A549 (cell line): ENCODE measurements around the gene TOX4. TPM values are rescaled to one million over a fixed set of nuclear protein-coding genes. Genes with fewer than 3 reads are reported as not detected.

Source experiments
- ATAC-seq, 2 experiments: fragments of 200-7000 bp in 1 of 2; fragments of >200 bp in 1 of 2; cut with Nextera tagmentation in 1 of 2; cut with Tn5 transposase in 1 of 2; 3 replicates each; pipeline versions ENCODE4 v1.8.0 to v1.9.1; 2018 to 2020; ENCODE audit warnings: mild to moderate bottlenecking in 1 of 2, moderate library complexity in 1 of 2
- CTCF ChIA-PET: fragments of 300-600 bp; sonication (Branson Sonifier 250); formaldehyde crosslinking; extraction: SDS; loops from one replicate; lab custom pipeline; 2021; ENCODE audit warnings: antibody characterized with exemption, inconsistent platforms; lab: Yijun Ruan, JAX
- POLR2A ChIA-PET: fragments of 350-600 bp; formaldehyde crosslinking; extraction: SDS; loops from one replicate; lab custom pipeline; 2021; ENCODE audit warnings: antibody characterized with exemption, inconsistent platforms; lab: Yijun Ruan, JAX
- DNase-seq, 2 experiments: peaks; one replicate each; pipeline versions ENCODE4 v3.0.0 to v3.0.0-alpha.2; 2011 to 2016; ENCODE audit warnings: low read depth in 1 of 2, low spot score in 1 of 2
- FAIRE-seq: peaks from 2 replicates; lab custom pipeline; 2011; peaks lifted over from hg19 to GRCh38; lab: Jason Lieb, UNC
- H3K27ac ChIP-seq, 2 experiments: fragments of >200 bp; sonication (Bioruptor Twin); formaldehyde crosslinking; 3 replicates each; pipeline ENCODE4 v1.5.1; 2016 to 2017
- H3K4me1 ChIP-seq: fragments of >200 bp; sonication (Bioruptor Twin); formaldehyde crosslinking; 3 replicates; pipeline ENCODE4 v1.6.1; 2016
- H3K4me2 ChIP-seq: fragments of >200 bp; sonication (Bioruptor Twin); formaldehyde crosslinking; 3 replicates; pipeline ENCODE4 v1.6.1; 2016
- H3K4me3 ChIP-seq: fragments of >200 bp; sonication (Bioruptor Twin); formaldehyde crosslinking; 3 replicates; pipeline ENCODE4 v1.5.1; 2016
- H3K9me3 ChIP-seq: fragments of >200 bp; sonication (Bioruptor Twin); formaldehyde crosslinking; 3 replicates; pipeline ENCODE4 v1.6.1; 2016
- ATOH8 ChIP-seq: fragments of 250-450 bp; sonication (Bioruptor Pico); IDR thresholded peaks from 2 replicates; pipeline ENCODE4 v1.5.0; 2020; ENCODE audit warnings: low read depth, mild to moderate bottlenecking, moderate library complexity
- CHD4 ChIP-seq: fragments of 200-600 bp; sonication (generic); IDR thresholded peaks from 2 replicates; pipeline ENCODE4 v1.6.1; 2016; ENCODE audit warnings: antibody characterized with exemption, mild to moderate bottlenecking, borderline replicate concordance
- E2F6 ChIP-seq: IDR thresholded peaks from 2 replicates; pipeline ENCODE4 v1.6.1; 2012; ENCODE audit warnings: low read depth, borderline replicate concordance
- EHF ChIP-seq: fragments of 250-450 bp; sonication (Bioruptor Pico); IDR thresholded peaks from 2 replicates; pipeline ENCODE4 v1.5.0; 2020; ENCODE audit warnings: mild to moderate bottlenecking
- EHMT2 ChIP-seq: fragments of 200-600 bp; sonication (generic); IDR thresholded peaks from 2 replicates; pipeline ENCODE4 v1.6.1; 2016; ENCODE audit warnings: antibody characterized with exemption, low read depth, mild to moderate bottlenecking, moderate library complexity
- ESRRA ChIP-seq: fragments of 150-350 bp; IDR thresholded peaks from 2 replicates; pipeline ENCODE4 v1.6.1; 2014; ENCODE audit warnings: mild to moderate bottlenecking, low read length, borderline replicate concordance
- FOSB ChIP-seq: fragments of 250-450 bp; sonication (Bioruptor Pico); IDR thresholded peaks from 2 replicates; pipeline ENCODE4 v1.5.0; 2020; ENCODE audit warnings: mild to moderate bottlenecking, moderate library complexity
- HES2 ChIP-seq: fragments of >200 bp; sonication (Bioruptor Twin); formaldehyde crosslinking; IDR thresholded peaks from 2 replicates; pipeline ENCODE4 v1.6.1; 2016
- JUN ChIP-seq, 2 experiments: fragments of >200 bp; sonication (Bioruptor Twin); formaldehyde crosslinking; IDR thresholded peaks; 2 replicates in 1 of 2; 3 replicates in 1 of 2; pipeline ENCODE4 v1.6.1; 2016 to 2017
- JUNB ChIP-seq: fragments of >200 bp; sonication (Bioruptor Twin); formaldehyde crosslinking; IDR thresholded peaks from 2 replicates; pipeline ENCODE4 v1.6.1; 2016
- MAFK ChIP-seq: fragments of 450-650 bp; IDR thresholded peaks from 2 replicates; pipeline ENCODE4 v1.6.1; 2014; ENCODE audit not compliant: partially characterized antibody
- MAX ChIP-seq: IDR thresholded peaks from 2 replicates; pipeline ENCODE4 v1.6.1; 2012
- MYC ChIP-seq: IDR thresholded peaks from 2 replicates; pipeline ENCODE4 v1.6.1; 2012; ENCODE audit warnings: mild to moderate bottlenecking, inconsistent platforms, low read length, improper control_type of control experiment, borderline replicate concordance
- NPAS2 ChIP-seq: fragments of 250-450 bp; sonication (Bioruptor Pico); IDR thresholded peaks from 2 replicates; pipeline ENCODE4 v1.8.0; 2022; ENCODE audit warnings: mild to moderate bottlenecking, moderate library complexity, borderline replicate concordance
- POLR2A ChIP-seq: IDR thresholded peaks from 2 replicates; pipeline ENCODE4 v1.6.1; 2012; ENCODE audit warnings: mild to moderate bottlenecking, low read length
- POLR2AphosphoS2 ChIP-seq: conservative IDR thresholded peaks from 2 replicates; pipeline ENCODE4 v1.6.1; 2012; ENCODE audit warnings: low read length, improper control_type of control experiment, inconsistent platforms
- RAD21 ChIP-seq, 2 experiments: fragments of >200 bp in 1 of 2; sonication (Bioruptor Twin) in 1 of 2; formaldehyde crosslinking in 1 of 2; IDR thresholded peaks in 1 of 2; conservative IDR thresholded peaks in 1 of 2; 2 replicates in 1 of 2; 3 replicates in 1 of 2; pipeline ENCODE4 v1.6.1; 2012 to 2018; ENCODE audit warnings: inconsistent platforms in 1 of 2
- RARB ChIP-seq: fragments of 250-450 bp; sonication (Bioruptor Pico); IDR thresholded peaks from 2 replicates; pipeline ENCODE4 v1.8.0; 2021; ENCODE audit warnings: mild to moderate bottlenecking, moderate library complexity
- REST ChIP-seq: fragments of 200-600 bp; sonication (generic); IDR thresholded peaks from 2 replicates; pipeline ENCODE4 v1.6.1; 2016; ENCODE audit warnings: antibody characterized with exemption, mild to moderate bottlenecking, moderate library complexity
- RFX5 ChIP-seq: fragments of 450-650 bp; IDR thresholded peaks from 2 replicates; pipeline ENCODE4 v1.7.1; 2014; ENCODE audit warnings: antibody characterized with exemption, mild to moderate bottlenecking, moderate library complexity
- SREBF2 ChIP-seq: fragments of 450-650 bp; IDR thresholded peaks from 2 replicates; pipeline ENCODE4 v1.6.1; 2014; ENCODE audit warnings: mild to moderate bottlenecking, moderate library complexity
- TP53 ChIP-seq: fragments of 250-450 bp; sonication (Bioruptor Pico); IDR thresholded peaks from 2 replicates; pipeline ENCODE4 v1.5.0; 2021; ENCODE audit warnings: mild to moderate bottlenecking, moderate library complexity
- ZFP36 ChIP-seq: fragments of 450-650 bp; IDR thresholded peaks from 2 replicates; pipeline ENCODE4 v1.6.1; 2014; ENCODE audit warnings: borderline replicate concordance; ENCODE audit not compliant: partially characterized antibody
- ZNF302 ChIP-seq: fragments of 250-450 bp; sonication (Bioruptor Pico); IDR thresholded peaks from 2 replicates; pipeline ENCODE4 v1.9.0; 2021; ENCODE audit warnings: inconsistent platforms, mild to moderate bottlenecking, moderate library complexity
- WGBS: methylation state at CpG from one replicate; pipeline ENCODE4 v1.1.6; 2017; ENCODE audit errors: missing lambda C conversion rate; 5-methylcytosine and 5-hydroxymethylcytosine counted together
- polyA plus RNA-seq, 4 experiments: library from polyadenylated mRNA; depleted of rRNA in 3 of 4; stranded (reverse); fragments of >200 nt; fragmentation: RNase III in 1 of 4; extraction: RNeasy Plus Mini Kit Qiagen cat#74134 plus additional on column Dnase treatment in 1 of 4; gene quantifications; 2 replicates in 3 of 4; 3 replicates in 1 of 4; pipeline ENCODE4 v1.2.3, GENCODE V29; 2011 to 2017

The TOX4 gene
- polyA plus RNA-seq, 2 of the 4 experiments (the other 2 are of a cell fraction), result 48.3 to 76.4 TPM

GRCh38 chr14:21431126-21431525 is 45.9 kb upstream of the TOX4 start:
- H3K4me1 ChIP-seq, result peaks cover 6% of the 10 kb centered on the region; the same call in 2 of the 3 replicates
- no peaks in the 10 kb centered on the region for H3K9me3 ChIP-seq
- TF ChIP-seq NPAS2 (no peak), MAX (no peak), MAFK (no peak), JUNB (no peak), RFX5 (no peak), REST (no peak), E2F6 (no peak), ZNF302 (CRISPR knock-in tag) (no peak)
- POLR2A ChIA-PET, result no interaction called here
- DNase-seq (no peak), ATAC-seq (no peak), FAIRE-seq (no peak)
- no peak overlapping the region for H3K4me2 ChIP-seq
- no peak overlapping the region for H3K27ac ChIP-seq
- no peak overlapping the region for H3K4me3 ChIP-seq
- 100% methylated on average over 2 of the region's 2 CpGs for WGBS
- CTCF ChIA-PET, result interaction anchor here (0.8 to 1.1 kb wide), 2 partner anchors 11 to 39 kb away, joined by 3 read pairs; no protein-coding TSS in a partner anchor

- FAIRE-seq, result no peak
- peak in 1 of 2 experiments; percentile 48; a peak in 3 of 6 replicates for ATAC-seq
- no peak for TF ChIP-seq HES2
- no peak for TF ChIP-seq POLR2A
- peak overlapping the region; percentile 81 for H3K4me2 ChIP-seq
- POLR2A ChIA-PET, result interaction anchor here (0.6 to 2.5 kb wide), 8 partner anchors 9 to 120 kb away, joined by 4 to 43 read pairs (median 5); partner anchors contain the start of genes CHD8, METTL3, RAB2B and SUPT16H
- H3K4me1 ChIP-seq, result peaks cover 14% of the 10 kb centered on the region; the same call in 2 of the 3 replicates
- H3K4me3 ChIP-seq, result peak overlapping the region; percentile 70
- 1% methylated on average over 9 of the region's 11 CpGs for WGBS
- CTCF ChIA-PET, result interaction anchor here (0.8 to 3.6 kb wide), 3 partner anchors 13 to 27 kb away, joined by 3 to 12 read pairs (median 4); partner anchors contain the start of gene CHD8
- H3K9me3 ChIP-seq, result no peaks in the 10 kb centered on the region
- DNase-seq, result no peak
- H3K27ac ChIP-seq, result peak overlapping the region; percentile 81 to 95
These were observed 40.4 kb upstream of the TOX4 start for GRCh38 chr14:21436567-21437062.

GRCh38 chr14:21437063-21437901 is 39.7 kb upstream of the TOX4 start:
- 4% methylated on average over 24 of the region's 33 CpGs for WGBS
- H3K9me3 ChIP-seq, result no peaks in the 10 kb centered on the region
- peak overlapping the region; percentile 70 for H3K4me3 ChIP-seq
- ChIA-PET CTCF (interaction anchor here (0.8 to 3.6 kb wide), 4 partner anchors 11 to 28 kb away, joined by 3 to 12 read pairs (median 4); partner anchors contain the start of gene CHD8), POLR2A (interaction anchor here (0.6 to 2.5 kb wide), 10 partner anchors 8 to 119 kb away, joined by 3 to 43 read pairs (median 4); partner anchors contain the start of genes CHD8, METTL3, RAB2B and SUPT16H)
- H3K4me1 ChIP-seq, result peaks cover 14% of the 10 kb centered on the region; the same call in 2 of the 3 replicates
- H3K4me2 ChIP-seq, result peak overlapping the region; percentile 97
- FAIRE-seq (no peak), DNase-seq (peak; percentile 91 to 98), ATAC-seq (peak; percentile 98 to 99)
- H3K27ac ChIP-seq, result peak overlapping the region; percentile 81 to 95
- no peak for TF ChIP-seq RAD21 (conservative IDR thresholded peaks at IDR 0.05 in 1 of 2, IDR thresholded peaks at IDR 0.05 in 1 of 2)
- TF ChIP-seq ATOH8 (CRISPR knock-in tag), result no peak
- TF ChIP-seq JUN (IDR thresholded peaks at IDR 0.05), result peak; percentile 34 to 76; a peak in 2 of 5 replicates
- no peak for TF ChIP-seq ESRRA
- no peak for TF ChIP-seq FOSB (CRISPR knock-in tag)
- no peak for TF ChIP-seq EHMT2
- TF ChIP-seq ZFP36, result no peak
- no peak for TF ChIP-seq MYC
- no peak for TF ChIP-seq JUNB
- TF ChIP-seq CHD4, result no peak
- no peak for TF ChIP-seq EHF (CRISPR knock-in tag)
- TF ChIP-seq POLR2AphosphoS2, result peak; percentile 80; the same call in 1 of the 2 replicates
- no peak; the same call in 1 of the 2 replicates for TF ChIP-seq TP53 (CRISPR knock-in tag)
- no peak for TF ChIP-seq SREBF2
- TF ChIP-seq NPAS2, result no peak
- no peak for TF ChIP-seq RARB (CRISPR knock-in tag)
